NCI-H446 treated with DMSO at 0.1 percent for 48 hours (cell line): Measurements from ENCODE around the gene MTARC2.

Source experiments
- DNase-seq: peaks from one replicate; lab custom pipeline; 2025; lab: John Stamatoyannopoulos, UW

The MTARC2 gene

GRCh38 chr1:220800262-220800661 is 52.1 kb downstream of the MTARC2 start:
- no peak for DNase-seq

DNA sequence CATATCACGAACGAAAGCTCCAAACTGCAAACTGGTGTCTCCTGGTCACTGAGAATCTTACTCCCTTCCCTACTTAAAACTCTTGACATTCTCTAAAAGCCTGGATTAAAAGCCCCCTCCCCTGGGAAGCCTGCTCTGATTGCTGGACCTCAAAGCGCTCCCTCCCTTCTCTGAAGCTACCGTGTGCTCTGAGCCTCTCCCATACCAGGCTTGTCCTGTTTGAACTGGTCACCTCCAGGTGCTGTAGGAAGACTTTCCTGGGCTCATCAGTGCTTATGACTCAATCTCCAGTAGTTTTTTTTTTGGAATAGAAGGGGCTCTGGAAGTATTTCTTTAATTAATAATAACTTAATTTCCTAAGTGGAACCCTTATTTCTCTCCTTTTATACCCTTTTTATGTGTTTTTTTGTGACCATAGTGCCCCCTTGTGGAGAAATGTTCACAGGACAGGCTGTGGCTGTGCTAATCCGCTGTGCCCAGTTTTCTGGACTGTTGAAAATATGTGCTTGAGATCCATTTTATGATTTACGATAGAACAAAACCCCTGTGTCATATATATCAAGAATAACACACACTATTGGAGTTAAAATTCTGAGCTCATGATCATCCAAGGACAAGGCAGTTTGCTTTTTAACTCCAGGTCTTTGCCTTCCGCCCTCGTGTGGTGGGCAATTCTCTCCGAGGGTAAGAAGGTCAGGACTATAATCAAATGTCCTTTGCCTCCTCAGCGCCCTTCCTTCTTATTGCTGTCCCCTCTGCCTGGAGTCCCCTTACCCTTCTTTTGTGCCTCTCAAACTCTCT is 55.5 kb downstream of the MTARC2 start:
- DNase-seq = no peak

DNA sequence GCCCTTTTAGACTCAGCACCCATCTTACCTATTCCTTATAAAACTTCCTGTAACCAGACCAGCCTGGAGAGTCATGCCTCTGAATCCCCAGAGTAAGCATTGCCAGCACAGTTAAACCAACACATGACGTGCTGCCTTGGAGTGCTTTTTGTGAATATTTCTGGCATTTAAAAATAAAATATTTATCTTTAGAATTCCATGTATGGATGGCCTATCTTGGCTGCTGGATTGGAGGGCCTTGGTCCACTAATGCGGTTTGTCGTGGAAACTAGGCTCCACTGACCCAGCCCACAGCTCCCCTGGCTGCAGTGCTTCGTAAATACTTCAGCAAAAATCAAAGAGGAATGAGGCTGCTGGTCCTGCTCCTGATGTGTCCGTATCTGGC is 56.1 kb downstream of the MTARC2 start:
- no peak for DNase-seq

- no peak for DNase-seq
These were observed 58.3 kb downstream of the MTARC2 start for GRCh38 chr1:220806408-220806807.

DNA sequence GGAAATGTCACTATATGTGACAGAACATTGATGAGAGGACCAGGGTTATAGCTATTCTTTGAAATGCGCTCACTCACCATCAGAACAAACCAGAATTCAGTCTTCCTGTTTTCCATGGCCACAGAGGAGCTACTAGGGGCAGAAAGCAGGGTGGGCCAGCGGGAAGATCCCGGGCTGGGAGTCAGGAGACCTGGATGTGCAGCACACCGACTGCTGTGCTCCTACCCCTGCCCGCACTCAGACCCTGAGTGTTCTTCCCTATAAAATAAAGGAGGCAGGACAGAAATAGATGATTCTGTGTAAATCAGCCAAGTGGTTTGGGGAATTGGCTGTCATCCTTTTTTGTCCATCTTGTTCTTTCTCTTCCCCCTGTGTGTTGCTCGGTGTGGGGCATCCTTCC is 59.6 kb downstream of the MTARC2 start:
- DNase-seq = no peak

DNA sequence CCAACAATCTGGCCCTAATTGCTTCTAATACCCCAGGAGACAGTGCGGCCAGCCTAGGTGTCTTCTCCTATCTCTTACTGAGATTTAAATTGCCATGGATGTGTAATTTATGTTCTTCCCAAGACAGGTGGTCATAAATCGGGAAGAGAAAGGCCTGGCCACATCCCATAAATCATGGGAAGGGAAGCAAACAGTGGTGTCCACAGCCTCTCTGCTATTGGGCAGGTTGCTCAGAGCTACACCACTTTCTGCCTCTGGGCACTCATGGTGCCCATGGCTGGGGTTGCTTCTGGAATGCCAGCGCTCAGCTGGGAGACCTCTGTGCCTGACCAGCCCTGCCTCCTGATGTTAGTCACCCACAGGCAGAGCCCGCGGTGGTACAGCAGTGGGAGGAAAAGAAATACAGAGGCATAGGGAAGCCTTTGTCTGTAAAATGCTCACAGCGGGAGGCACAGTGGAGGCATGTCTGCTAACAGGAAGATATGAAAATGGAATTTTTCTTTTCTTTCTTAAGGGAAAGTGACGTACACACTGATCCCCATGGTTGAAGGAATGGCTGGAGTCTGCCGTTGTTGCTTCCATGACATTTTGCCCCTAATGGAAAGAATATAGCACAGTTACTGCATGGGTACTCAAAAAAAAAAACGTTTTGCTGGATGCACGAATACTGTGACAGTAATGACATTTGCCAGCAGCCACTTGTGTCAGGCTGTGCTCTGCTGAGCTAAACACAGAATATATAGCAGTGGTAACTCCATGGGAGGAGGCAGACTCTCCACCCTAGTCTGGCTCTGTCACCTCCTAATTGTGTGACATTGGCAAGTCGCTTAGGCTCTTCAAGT is 60.4 kb downstream of the MTARC2 start:
- no peak for DNase-seq

DNA sequence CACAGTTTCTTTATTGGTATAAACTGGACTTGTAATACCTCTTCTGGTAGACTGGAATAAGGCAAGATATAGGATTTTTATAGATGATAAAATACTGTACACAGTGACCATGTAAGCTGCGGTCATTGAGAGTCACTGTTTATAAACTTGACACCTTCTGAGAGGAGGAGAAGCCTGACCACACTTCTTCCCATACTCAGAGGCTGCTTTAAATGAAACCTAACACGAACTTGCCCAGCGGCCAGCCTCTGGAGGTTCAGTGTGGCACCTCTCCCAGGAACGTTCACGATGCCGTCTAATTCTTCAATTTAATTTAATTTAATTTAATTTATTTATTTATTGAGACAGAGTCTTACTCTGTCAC is 61.0 kb downstream of the MTARC2 start:
- no peak for DNase-seq

- DNase-seq = no peak
These were observed 61.6 kb downstream of the MTARC2 start for GRCh38 chr1:220809704-220810103.

DNA sequence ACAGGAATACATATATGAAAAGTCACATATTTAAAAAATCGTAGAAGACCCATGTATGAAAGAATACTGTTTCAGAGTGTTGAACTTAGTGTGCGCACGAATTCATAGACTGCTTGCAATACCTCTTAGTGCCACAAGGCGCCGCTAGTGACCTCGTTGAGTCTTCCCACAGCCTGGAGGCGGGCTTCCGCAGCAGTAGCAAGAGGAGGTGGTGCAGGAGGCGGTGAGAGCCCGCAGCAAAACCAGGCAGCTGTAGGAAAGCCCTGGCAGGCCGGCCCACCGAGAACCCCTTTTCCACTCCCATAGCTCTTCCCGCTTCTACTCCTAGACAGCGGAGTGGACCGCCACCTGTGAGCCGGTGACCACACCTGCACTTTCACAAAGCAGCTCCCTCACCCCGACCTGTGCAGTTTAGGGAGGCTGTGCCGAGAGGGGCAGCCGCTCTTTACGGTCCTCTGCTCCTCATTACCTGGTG is 62.1 kb downstream of the MTARC2 start:
- peak; percentile 48 for DNase-seq

DNA sequence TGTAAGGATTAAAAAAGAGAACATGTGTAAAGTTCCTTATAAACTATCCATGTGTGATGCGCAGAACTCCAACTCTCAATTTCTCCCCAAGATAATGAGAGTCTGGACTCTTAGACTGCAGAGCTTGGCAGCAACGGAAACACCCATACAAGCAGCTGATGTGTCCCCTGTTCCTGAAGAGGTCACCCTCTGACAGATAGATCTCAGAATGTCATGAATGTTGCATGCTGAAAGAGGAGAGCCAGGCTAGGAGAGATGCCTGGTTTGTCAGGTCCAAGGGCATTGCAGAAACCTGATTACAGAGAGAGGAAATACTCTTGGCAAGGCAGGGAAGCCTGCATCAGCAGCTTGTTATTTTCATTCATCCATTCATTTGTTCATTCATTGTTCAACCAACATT is 62.8 kb downstream of the MTARC2 start:
- DNase-seq = no peak

- no peak for DNase-seq
These were observed 63.6 kb downstream of the MTARC2 start for GRCh38 chr1:220811695-220812094.

GRCh38 chr1:220812308-220812707 is 64.2 kb downstream of the MTARC2 start:
- DNase-seq = no peak

DNA sequence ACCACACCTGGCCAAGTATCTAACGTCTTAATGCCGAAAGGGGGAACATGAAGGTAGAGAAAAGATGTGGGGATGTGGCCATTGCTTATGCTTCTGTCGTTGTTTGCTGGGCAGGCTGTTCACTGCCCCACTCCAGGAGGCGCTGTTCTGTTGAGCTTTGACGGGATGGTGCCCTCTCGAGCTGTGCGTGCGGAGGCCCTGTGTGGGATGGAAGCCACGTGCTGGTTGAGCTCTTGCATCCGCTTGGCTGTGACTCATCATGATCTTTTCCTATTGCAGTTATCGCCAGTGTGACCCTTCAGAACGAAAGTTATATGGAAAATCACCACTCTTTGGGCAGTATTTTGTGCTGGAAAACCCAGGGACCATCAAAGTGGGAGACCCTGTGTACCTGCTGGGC is 64.9 kb downstream of the MTARC2 start:
- DNase-seq = no peak

- DNase-seq = no peak
These were observed 67.3 kb downstream of the MTARC2 start for GRCh38 chr1:220815409-220815808.

DNA sequence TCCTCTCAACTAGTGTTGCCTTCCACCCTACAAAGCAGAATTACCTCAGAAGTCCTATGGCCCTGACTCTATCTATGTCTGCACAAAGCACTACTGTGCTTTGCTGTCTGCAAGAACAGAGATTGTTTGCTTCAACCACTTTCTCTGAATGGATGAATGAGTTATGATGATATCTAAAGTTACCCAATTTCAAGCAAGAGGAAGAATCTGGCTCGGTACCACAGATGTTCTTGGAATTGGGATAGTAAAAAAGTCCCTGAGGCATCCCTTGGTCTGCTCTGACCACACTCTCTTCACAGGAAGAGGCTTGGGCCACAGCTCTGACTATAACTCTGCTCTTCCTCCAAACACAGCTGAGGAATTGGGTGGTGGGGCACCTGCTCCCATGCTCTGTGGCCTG is 69.8 kb downstream of the MTARC2 start:
- DNase-seq = no peak

DNA sequence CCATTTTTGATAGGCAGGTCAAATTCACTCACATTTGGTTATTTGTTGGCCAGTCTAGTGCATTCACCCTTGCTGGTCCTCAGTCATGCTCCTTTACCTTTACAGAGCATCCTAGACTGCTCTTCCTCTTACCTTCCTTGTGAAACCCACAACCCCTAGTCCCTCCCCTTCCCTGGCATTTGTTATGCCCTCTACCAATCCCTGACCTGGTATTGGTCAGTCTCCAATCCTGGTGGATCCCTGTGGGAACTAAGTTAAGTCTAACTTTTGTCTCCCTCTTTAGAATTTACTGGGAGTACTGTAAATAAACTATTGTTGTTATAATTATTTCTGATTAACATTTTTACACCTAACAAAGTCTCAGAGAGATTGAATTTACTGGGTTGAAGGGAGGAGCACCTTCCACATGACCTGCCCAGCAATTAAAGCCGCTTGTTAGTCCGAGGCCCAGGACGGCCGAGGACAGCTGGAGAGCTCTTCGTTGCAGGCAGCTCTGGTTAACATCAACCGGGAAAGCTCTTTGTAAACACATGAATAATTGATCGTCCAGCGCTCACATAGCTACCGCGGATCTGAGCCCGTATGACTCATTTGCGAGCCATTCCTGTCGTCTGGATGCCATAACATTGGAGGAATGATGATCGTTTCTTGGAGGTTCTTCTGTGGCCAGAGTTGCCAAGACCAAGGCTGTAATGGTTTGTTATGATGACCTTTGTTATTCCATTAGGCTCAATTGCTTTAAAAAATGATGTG is 70.5 kb downstream of the MTARC2 start:
- DNase-seq = no peak

- DNase-seq = no peak
These were observed 71.4 kb downstream of the MTARC2 start for GRCh38 chr1:220819467-220820026.

DNA sequence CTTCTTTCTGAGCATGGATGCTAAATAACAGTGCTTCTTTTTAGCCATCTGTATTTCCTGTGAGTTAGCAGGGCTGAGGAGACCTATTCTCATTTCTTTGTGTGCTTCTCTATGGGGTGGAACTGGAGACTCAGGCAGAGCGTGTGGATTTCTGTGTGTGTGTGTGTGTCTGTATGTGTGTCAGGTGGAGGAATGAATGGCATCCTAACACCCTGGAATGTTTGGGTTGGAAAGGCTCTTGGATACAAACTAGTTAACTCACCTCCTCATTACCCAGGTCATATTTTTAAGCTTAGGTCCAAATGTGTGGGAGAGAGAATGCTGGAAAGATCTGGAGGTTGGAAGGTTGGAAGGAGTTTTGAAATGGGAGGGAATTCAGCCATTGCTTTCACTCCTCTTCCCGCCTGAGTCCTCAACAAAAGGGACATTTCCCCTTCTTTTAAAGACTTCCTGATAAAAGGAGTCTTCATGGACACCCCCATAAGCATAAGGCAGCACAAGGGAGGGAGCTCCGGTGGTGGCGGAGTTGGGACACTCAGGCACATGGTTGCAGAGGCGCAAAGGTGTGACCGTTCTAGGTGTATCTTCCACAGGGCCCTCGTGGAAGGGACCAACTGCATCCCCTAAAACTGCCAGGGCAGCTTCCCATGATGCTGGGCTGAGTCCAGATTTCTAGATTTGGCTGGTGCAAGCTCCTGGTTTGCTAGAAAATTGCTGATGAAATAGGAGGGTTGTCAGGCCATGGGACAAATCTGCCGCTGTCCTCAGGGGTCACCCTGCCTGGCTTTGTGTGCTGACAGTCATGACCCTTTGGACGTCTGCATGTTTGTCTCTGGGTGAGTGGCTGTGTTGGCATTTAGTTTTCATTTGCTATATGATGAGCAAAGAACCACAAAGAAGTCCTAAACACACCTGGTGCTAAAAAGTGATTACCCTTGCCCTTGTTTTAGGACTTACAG is 76.2 kb downstream of the MTARC2 start:
- DNase-seq = no peak

DNA sequence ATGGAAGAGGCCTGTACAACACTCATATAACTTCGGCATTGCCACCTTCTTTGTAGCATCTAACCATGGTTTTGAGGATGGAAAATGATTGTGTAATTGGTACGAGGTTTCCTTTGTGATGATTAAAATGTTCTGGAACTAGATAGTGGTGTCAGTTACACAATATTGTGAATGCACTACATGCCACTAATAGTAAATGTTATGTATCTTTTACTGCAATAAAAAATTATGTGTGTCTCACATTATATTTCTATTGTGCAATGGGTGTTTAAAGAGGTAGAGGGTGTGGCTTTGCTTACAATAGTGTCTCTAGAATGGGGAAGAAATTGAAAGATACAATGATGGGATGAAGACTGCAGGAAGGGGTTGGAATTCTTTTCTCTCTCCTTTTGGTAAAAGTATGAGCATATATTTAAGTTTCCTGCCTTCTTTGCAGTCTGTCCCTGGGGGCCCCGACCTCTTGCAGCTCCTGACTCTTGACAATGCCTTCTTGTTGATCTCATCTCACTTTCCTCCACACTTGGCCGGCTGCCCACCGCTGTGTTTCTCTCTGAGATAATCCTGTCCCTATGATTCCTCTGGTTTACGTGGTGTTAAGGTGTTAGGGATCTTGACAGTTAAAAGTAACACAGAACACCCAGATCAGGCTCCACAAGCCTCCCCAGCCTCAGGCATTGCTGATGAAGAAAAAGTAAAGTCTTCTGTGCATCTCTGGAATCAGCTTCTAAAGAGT is 77.9 kb downstream of the MTARC2 start:
- DNase-seq = no peak

DNA sequence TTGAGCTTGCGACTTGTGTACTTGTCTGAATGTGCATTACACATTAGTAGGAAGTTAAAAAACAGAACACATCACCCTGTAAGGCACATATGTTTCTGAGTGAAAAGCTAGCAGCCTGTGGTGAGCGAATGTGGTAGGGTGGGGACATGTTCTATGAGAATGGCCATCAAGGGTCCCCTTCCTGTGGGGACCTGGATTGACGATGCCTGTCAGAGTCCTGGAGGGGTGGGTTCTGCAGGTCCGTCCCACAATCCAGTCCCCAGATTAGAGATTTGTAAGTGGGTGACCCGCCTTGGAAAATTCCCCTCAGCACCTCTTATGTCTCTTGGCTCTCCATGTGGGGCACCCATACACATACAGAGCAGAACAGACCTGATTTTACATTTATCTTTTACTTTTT is 78.6 kb downstream of the MTARC2 start:
- DNase-seq = no peak
